BJ (cell line): ENCODE data around the gene PMEPA1. TPM values are rescaled to one million over a fixed set of nuclear protein-coding genes. Genes with fewer than 3 reads are reported as not detected.

Source experiments
- CTCF ChIA-PET: fragments of 350-600 bp; formaldehyde crosslinking; extraction: SDS; loops from one replicate; lab custom pipeline; 2021; ENCODE audit warnings: antibody characterized with exemption, inconsistent platforms; lab: Yijun Ruan, JAX
- POLR2A ChIA-PET: fragments of 300-600 bp; sonication (Branson Sonifier 250); formaldehyde crosslinking; extraction: SDS; loops from one replicate; lab custom pipeline; 2021; ENCODE audit warnings: antibody characterized with exemption; lab: Charles Lee
- DNase-seq: peaks from one replicate; pipeline ENCODE4 v3.0.0-alpha.2; 2011; ENCODE audit warnings: low read depth
- H3K27me3 ChIP-seq: 2 replicates; pipeline ENCODE4 v1.6.0; 2011; ENCODE audit warnings: low read length; ENCODE audit not compliant: control insufficient read depth, insufficient read depth
- H3K36me3 ChIP-seq: 2 replicates; pipeline ENCODE4 v1.5.1; 2011; ENCODE audit warnings: low read length; ENCODE audit not compliant: control insufficient read depth, insufficient read depth
- H3K4me3 ChIP-seq: 2 replicates; pipeline ENCODE4 v1.5.1; 2011; ENCODE audit warnings: low read depth, mild to moderate bottlenecking, control low read depth, low read length
- polyA plus RNA-seq: library from polyadenylated mRNA; depleted of rRNA; stranded (reverse); fragments of >200 nt; gene quantifications from 2 replicates; pipeline ENCODE4 v1.2.3, GENCODE V29; 2011
- TF ChIP-seq, protein P1 (sequence below): IDR thresholded peaks from 2 replicates; pipeline ENCODE4 v1.5.1; 2011; ENCODE audit warnings: low read depth, mild to moderate bottlenecking, control low read depth, inconsistent platforms, low read length, moderate library complexity; ENCODE audit not compliant: insufficient read depth

PMEPA1 gene
- polyA plus RNA-seq, 1 experiment: 5.0 TPM

DNA sequence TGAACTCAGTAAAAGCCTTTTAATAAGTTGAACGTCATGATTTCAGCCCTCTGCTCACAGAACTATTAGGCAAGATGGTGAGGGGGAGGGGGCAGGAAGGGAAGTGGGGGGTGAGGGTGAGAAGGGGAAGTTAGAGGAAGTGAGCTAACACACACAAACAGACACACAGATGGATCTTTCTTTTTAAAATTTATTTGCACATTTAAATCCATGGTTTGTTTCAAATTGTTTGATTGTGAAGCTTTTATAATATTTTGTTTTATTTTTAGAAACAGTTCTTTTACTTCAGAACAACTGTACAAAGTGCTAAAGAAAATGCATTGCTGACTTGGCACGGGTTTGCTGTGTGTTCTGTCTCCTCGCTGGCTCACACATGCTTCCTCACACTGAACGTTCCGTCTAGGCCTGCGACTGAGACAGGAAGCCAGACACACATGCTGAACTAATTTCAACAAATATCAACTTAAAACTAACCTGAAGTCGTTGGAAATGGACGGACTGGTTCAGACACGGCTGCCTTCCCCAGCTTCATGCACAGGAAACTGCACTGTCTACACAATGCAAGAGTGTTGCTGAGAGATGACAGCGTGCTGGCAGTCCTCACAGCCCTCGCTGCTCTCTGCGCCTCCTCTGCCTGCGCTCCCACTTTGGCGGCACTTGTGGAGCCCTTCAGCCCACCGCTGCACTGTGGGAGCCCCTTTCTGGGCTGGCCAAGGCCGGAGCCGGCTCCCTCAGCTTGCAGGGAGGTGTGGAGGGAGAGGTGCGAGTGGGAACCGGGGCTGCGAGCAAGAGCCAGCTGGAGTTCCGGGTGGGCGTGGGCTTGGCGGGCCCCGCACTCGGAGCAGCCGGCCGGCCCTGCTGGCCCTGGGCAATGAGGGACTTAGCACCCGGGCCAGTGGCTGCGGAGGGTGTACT is 81.5 kb downstream of the PMEPA1 start:
- TF ChIP-seq, protein P1, sequence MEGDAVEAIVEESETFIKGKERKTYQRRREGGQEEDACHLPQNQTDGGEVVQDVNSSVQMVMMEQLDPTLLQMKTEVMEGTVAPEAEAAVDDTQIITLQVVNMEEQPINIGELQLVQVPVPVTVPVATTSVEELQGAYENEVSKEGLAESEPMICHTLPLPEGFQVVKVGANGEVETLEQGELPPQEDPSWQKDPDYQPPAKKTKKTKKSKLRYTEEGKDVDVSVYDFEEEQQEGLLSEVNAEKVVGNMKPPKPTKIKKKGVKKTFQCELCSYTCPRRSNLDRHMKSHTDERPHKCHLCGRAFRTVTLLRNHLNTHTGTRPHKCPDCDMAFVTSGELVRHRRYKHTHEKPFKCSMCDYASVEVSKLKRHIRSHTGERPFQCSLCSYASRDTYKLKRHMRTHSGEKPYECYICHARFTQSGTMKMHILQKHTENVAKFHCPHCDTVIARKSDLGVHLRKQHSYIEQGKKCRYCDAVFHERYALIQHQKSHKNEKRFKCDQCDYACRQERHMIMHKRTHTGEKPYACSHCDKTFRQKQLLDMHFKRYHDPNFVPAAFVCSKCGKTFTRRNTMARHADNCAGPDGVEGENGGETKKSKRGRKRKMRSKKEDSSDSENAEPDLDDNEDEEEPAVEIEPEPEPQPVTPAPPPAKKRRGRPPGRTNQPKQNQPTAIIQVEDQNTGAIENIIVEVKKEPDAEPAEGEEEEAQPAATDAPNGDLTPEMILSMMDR: no peak
- H3K36me3 ChIP-seq: no peaks in the 10 kb centered on the region
- no peaks in the 10 kb centered on the region; the same call in 1 of the 2 replicates for H3K27me3 ChIP-seq
- H3K4me3 ChIP-seq: no peak overlapping the region
- CTCF ChIA-PET: interaction anchor here (0.6 to 3.2 kb wide), 8 partner anchors 26 to 581 kb away, joined by 3 to 15 read pairs (median 6); no protein-coding TSS in a partner anchor
- POLR2A ChIA-PET: no interaction called here
- no peak for DNase-seq

DNA sequence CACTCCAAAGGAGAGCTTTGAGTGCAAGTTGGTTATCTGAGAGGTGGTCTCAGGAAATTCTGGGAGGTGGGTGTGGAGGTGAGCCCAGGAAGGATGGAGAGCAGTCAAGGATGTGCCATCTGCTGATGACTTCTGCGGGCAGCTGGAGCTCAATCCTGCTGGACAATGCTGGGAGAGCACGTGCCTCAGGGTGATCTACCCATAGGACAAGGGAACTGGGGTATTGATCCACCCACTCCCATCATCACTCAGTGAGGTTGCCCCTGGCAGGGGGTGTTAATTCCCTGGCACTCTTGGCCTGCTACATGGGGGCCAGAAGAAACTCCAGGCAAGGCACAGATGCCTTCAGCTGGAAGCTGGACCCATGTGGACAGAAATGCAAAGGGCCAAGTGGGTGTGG is 82.5 kb downstream of the PMEPA1 start:
- no peaks in the 10 kb centered on the region; the same call in 1 of the 2 replicates for H3K27me3 ChIP-seq
- no peak overlapping the region for H3K4me3 ChIP-seq
- ChIA-PET POLR2A (no interaction called here), CTCF (interaction anchor here (0.7 to 2.6 kb wide), 6 partner anchors 10 to 582 kb away, joined by 4 to 11 read pairs (median 6); no protein-coding TSS in a partner anchor)
- no peak for DNase-seq
- no peaks in the 10 kb centered on the region for H3K36me3 ChIP-seq
- TF ChIP-seq, protein P1: no peak

DNA sequence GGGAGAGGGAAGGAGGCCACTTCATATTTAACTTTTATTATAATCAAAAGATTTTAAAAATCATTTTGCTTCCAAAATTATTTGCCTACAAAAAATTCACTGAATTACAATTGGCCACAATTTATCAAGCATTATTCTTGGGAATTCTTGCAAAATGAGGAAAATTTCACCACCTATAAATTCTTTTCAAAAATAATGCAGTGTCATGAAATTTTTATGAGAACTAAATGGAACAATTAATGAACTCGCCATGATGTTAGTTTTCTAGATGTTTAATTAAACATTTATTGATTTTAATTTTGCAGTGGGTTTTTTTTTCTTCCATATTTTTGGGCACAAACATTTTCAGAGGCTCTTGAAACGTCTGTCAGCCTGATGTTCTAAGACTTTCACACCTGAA is 83.8 kb downstream of the PMEPA1 start:
- no peaks in the 10 kb centered on the region for H3K27me3 ChIP-seq
- TF ChIP-seq, protein P1: no peak
- ChIA-PET POLR2A (no interaction called here), CTCF (interaction anchor here (2.6 kb wide), 1 partner anchor 29 kb away, joined by 11 read pairs; no protein-coding TSS in a partner anchor)
- H3K4me3 ChIP-seq: no peak overlapping the region
- no peaks in the 10 kb centered on the region for H3K36me3 ChIP-seq
- DNase-seq: no peak

- ChIA-PET POLR2A (no interaction called here), CTCF (interaction anchor here (1.5 kb wide), 1 partner anchor 28 kb away, joined by 4 read pairs; no protein-coding TSS in a partner anchor)
- H3K4me3 ChIP-seq: no peak overlapping the region
- TF ChIP-seq, protein P1: no peak
- H3K27me3 ChIP-seq: no peaks in the 10 kb centered on the region
- DNase-seq: no peak
- no peaks in the 10 kb centered on the region for H3K36me3 ChIP-seq
These were observed 84.4 kb downstream of the PMEPA1 start for GRCh38 chr20:57625181-57625958.

GRCh38 chr20:57624124-57624523 is 85.7 kb downstream of the PMEPA1 start:
- POLR2A ChIA-PET: no interaction called here
- H3K4me3 ChIP-seq: no peak overlapping the region
- TF ChIP-seq, protein P1: no peak
- CTCF ChIA-PET: interaction anchor here (1.5 to 1.7 kb wide), 2 partner anchors 22 to 29 kb away, joined by 4 to 7 read pairs; no protein-coding TSS in a partner anchor
- H3K27me3 ChIP-seq: no peaks in the 10 kb centered on the region
- DNase-seq: no peak
- H3K36me3 ChIP-seq: no peaks in the 10 kb centered on the region
